ENCODE results near the gene NRIP2. TPM values are rescaled to one million over a fixed set of nuclear protein-coding genes. Genes with fewer than 3 reads are reported as not detected.
A peak's percentile ranks its signal among the peaks of the same experiment; 100 is the strongest.

The NRIP2 gene
- total RNA-seq, 1 experiment from 2014 or later: not detected

DNA sequence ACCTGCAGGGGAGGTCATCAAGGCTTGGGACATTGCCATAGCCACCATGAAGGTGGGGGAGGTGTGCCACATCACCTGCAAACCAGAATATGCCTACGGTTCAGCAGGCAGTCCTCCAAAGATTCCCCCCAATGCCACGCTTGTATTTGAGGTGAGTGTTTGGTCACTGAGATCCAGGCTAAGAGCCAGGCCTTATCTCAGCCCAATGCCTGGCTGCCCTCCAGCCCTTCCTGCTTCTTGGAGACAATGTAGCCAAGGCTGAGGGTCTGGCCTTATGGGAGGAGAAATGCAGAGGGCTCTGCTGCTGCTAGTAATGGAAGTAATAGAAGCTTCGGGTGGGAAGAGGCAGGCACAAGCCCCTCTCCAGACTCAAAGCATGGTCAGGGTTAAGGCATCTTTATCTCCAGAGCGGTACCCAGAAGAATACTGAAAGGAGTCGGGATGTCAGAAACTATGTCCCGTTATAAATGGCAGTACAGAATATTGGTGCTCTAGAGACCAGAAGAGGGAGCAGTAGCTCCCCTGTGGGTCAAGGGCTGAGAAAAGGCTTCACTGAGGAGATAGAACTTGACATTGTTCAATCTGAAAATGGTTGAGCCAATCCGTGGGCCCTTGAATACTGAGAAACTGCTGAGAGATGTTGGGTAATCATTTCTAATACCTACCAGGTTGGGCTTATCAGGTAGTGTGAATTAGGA lies 37.0 kb downstream of the NRIP2 start:
- in situ Hi-C loops (cut with HindIII; ENCODE audit: low pct_unique_long_range_greater_than_20kb, low sequenced_read_pairs) (no loop called here), intact Hi-C loops (cut with micrococcal nuclease; ENCODE audit: unreplicated experiment) (no loop called here)
- Histone ChIP-seq H3K27ac (ENCODE audit: low read length) (no peak overlapping the region), H3K4me1 (ENCODE audit: control insufficient read depth, insufficient read depth, low read length) (peaks cover 13% of the 10 kb centered on the region), H3K36me3 (ENCODE audit: control insufficient read depth, insufficient read depth, low read length) (peaks cover 24% of the 10 kb centered on the region), H3K27me3 (ENCODE audit: control insufficient read depth, insufficient read depth, low read length) (no peaks in the 10 kb centered on the region), H3K4me3 (ENCODE audit: low read depth in 2 of 2, low read length in 2 of 2) (no peak overlapping the region), H3K9me3 (ENCODE audit: control insufficient read depth, insufficient read depth, low read depth, low read length) (no peaks in the 10 kb centered on the region)
- POLR2A ChIA-PET: no interaction called here
- TF ChIP-seq POLR2AphosphoS5 (IDR thresholded peaks at IDR 0.05; ENCODE audit: low read depth, low read length) (no peak), TCF7L2 (IDR thresholded peaks at IDR 0.05; ENCODE audit: low read depth, low read length) (no peak), SIN3A (IDR thresholded peaks at IDR 0.05; ENCODE audit: borderline replicate concordance, insufficient read depth, low read depth, low read length) (no peak)
- TF ChIP-seq, protein P1, sequence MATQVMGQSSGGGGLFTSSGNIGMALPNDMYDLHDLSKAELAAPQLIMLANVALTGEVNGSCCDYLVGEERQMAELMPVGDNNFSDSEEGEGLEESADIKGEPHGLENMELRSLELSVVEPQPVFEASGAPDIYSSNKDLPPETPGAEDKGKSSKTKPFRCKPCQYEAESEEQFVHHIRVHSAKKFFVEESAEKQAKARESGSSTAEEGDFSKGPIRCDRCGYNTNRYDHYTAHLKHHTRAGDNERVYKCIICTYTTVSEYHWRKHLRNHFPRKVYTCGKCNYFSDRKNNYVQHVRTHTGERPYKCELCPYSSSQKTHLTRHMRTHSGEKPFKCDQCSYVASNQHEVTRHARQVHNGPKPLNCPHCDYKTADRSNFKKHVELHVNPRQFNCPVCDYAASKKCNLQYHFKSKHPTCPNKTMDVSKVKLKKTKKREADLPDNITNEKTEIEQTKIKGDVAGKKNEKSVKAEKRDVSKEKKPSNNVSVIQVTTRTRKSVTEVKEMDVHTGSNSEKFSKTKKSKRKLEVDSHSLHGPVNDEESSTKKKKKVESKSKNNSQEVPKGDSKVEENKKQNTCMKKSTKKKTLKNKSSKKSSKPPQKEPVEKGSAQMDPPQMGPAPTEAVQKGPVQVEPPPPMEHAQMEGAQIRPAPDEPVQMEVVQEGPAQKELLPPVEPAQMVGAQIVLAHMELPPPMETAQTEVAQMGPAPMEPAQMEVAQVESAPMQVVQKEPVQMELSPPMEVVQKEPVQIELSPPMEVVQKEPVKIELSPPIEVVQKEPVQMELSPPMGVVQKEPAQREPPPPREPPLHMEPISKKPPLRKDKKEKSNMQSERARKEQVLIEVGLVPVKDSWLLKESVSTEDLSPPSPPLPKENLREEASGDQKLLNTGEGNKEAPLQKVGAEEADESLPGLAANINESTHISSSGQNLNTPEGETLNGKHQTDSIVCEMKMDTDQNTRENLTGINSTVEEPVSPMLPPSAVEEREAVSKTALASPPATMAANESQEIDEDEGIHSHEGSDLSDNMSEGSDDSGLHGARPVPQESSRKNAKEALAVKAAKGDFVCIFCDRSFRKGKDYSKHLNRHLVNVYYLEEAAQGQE (IDR thresholded peaks at IDR 0.05; ENCODE audit: insufficient read depth in 1 of 2, low read depth in 2 of 2, low read length in 1 of 2): no peak
- TF ChIP-seq, protein P2, sequence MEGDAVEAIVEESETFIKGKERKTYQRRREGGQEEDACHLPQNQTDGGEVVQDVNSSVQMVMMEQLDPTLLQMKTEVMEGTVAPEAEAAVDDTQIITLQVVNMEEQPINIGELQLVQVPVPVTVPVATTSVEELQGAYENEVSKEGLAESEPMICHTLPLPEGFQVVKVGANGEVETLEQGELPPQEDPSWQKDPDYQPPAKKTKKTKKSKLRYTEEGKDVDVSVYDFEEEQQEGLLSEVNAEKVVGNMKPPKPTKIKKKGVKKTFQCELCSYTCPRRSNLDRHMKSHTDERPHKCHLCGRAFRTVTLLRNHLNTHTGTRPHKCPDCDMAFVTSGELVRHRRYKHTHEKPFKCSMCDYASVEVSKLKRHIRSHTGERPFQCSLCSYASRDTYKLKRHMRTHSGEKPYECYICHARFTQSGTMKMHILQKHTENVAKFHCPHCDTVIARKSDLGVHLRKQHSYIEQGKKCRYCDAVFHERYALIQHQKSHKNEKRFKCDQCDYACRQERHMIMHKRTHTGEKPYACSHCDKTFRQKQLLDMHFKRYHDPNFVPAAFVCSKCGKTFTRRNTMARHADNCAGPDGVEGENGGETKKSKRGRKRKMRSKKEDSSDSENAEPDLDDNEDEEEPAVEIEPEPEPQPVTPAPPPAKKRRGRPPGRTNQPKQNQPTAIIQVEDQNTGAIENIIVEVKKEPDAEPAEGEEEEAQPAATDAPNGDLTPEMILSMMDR (IDR thresholded peaks at IDR 0.05): no peak; the same call in 1 of the 2 replicates
- CTCF ChIA-PET: no interaction called here
- no peak for ATAC-seq
- no TSS peak for BruUV-seq (replicated peaks)
- DNase-seq (ENCODE audit: low read depth, low spot score): no peak

DNA sequence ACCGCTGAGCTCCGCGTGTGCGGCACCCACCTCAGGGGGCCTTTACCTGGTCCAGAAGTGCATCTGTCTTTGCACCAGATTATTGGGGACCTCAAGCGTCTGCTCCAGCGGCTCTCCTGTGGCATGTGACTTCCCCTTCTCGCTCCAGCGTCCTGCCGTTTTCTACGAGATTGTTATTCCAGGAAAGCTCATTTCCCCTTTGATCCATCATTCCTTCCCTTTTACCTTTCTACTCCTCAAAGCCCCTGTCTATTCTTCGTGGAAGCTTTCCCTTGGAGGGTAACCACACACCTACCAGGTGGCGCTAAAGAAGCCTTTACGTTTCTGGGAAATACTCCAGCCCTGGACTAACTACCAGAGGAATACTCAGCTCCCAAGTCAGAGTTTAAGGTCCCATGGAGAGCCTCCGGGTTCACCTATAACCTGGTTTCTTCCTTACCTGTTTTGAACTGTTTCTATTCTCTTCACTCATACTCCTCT lies 38.6 kb downstream of the NRIP2 start:
- TF ChIP-seq, protein P2 (IDR thresholded peaks at IDR 0.05): peak; percentile 38
- TF ChIP-seq, protein P1 (IDR thresholded peaks at IDR 0.05; ENCODE audit: insufficient read depth in 1 of 2, low read depth in 2 of 2, low read length in 1 of 2): no peak
- TF ChIP-seq POLR2AphosphoS5 (IDR thresholded peaks at IDR 0.05; ENCODE audit: low read depth, low read length): no peak
- TF ChIP-seq SIN3A (IDR thresholded peaks at IDR 0.05; ENCODE audit: borderline replicate concordance, insufficient read depth, low read depth, low read length): no peak
- no peak for TF ChIP-seq TCF7L2 (IDR thresholded peaks at IDR 0.05; ENCODE audit: low read depth, low read length)
- Histone ChIP-seq H3K27me3 (ENCODE audit: control insufficient read depth, insufficient read depth, low read length) (no peaks in the 10 kb centered on the region), H3K4me3 (ENCODE audit: low read depth in 2 of 2, low read length in 2 of 2) (peak overlapping the region; percentile 53 to 80), H3K27ac (ENCODE audit: low read length) (peak overlapping the region; percentile 74), H3K9me3 (ENCODE audit: control insufficient read depth, insufficient read depth, low read depth, low read length) (no peaks in the 10 kb centered on the region), H3K36me3 (ENCODE audit: control insufficient read depth, insufficient read depth, low read length) (peaks cover 17% of the 10 kb centered on the region), H3K4me1 (ENCODE audit: control insufficient read depth, insufficient read depth, low read length) (peaks cover 14% of the 10 kb centered on the region)
- CTCF ChIA-PET: interaction anchor here (2.3 kb wide), 1 partner anchor 13 kb away, joined by 7 read pairs; no protein-coding TSS in a partner anchor
- ATAC-seq: no peak
- intact Hi-C loops (cut with micrococcal nuclease; ENCODE audit: unreplicated experiment): no loop called here
- in situ Hi-C loops (cut with HindIII; ENCODE audit: low pct_unique_long_range_greater_than_20kb, low sequenced_read_pairs): no loop called here
- BruUV-seq (replicated peaks): no TSS peak
- POLR2A ChIA-PET: interaction anchor here (0.6 kb wide), 1 partner anchor 10 kb away, joined by 3 read pairs; no protein-coding TSS in a partner anchor
- DNase-seq (ENCODE audit: low read depth, low spot score): no peak

All from Panc1 (cell line).